ENCODE results near the gene IL24. TPM values are rescaled to one million over a fixed set of nuclear protein-coding genes. Genes with fewer than 3 reads are reported as not detected.

IL24 gene
- total RNA-seq, 1 donor from 2014 or later = not detected

- H3K9me3 Mint-ChIP-seq = peaks cover 5% of the 10 kb centered on the region
- H3K4me3 Mint-ChIP-seq = no peak overlapping the region
- H3K27ac Mint-ChIP-seq = no peak overlapping the region
- TF ChIP-seq CTCF (IDR thresholded peaks at IDR 0.05; ENCODE audit: unreplicated experiment) = no peak
- DNase-seq (ENCODE audit: low spot score in 2 of 2, unreplicated experiment in 2 of 2) = no peak
- H3K4me1 Mint-ChIP-seq = peaks cover 6% of the 10 kb centered on the region
- H3K36me3 Mint-ChIP-seq = no peaks in the 10 kb centered on the region
- peaks cover 83% of the 10 kb centered on the region for H3K27me3 Mint-ChIP-seq (ENCODE audit: low read depth)
Observed at GRCh38 chr1:206945779-206946178, 48.5 kb downstream of the IL24 start.

DNA sequence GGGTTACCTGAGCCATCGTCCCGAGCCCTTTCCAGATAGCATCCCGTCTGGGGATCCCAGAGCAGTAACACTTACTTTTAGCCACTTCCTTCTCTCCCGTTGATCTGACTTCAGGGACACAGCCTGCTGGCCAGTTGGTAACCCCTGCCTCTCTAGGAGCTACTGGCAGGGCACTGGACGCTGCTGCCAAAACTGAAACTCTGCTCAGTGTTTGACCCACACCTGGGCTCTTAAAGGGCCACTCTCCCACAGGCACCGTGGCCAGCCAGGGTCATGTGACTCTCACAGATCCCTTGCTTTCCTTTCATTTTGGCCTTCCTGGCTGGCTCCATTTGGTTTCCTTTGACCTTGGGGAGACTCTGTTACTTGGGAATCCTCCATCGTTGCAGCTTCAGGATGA lies 49.0 kb downstream of the IL24 start, which contains the start of gene PIGR:
Gene PIGR, minus strand, starts transcription at position 206 of the 400 bp plus-strand sequence. CDS start 5,935 bp downstream, outside the sequence.
- Mint-ChIP-seq H3K27me3 (ENCODE audit: low read depth) (peaks cover 80% of the 10 kb centered on the region), H3K36me3 (no peaks in the 10 kb centered on the region), H3K4me1 (peaks cover 6% of the 10 kb centered on the region), H3K9me3 (peaks cover 5% of the 10 kb centered on the region), H3K4me3 (no peak within 1 kb of the TSS), H3K27ac (no peak within 1 kb of the TSS)
- DNase-seq (ENCODE audit: low spot score in 2 of 2, unreplicated experiment in 2 of 2) = no peak
- TF ChIP-seq CTCF (IDR thresholded peaks at IDR 0.05; ENCODE audit: unreplicated experiment) = no peak

DNA sequence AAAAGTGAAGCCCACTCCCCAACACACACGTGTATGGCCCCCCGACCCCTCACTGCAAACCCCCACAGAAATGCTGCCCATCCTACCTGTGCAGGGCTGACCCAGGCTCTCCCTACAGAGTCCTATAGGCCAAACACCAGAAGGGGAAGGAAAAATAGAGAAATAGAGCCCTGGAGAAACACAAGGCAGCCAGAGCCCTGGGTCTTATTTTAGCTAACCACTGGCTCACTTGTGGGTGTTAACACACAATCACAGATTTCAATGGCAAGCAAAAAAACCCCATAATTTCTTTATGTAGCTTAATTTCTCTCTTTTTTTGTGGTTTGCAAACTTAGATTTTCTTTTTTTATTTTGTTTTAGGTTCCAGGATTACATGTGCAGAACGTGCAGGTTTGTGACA lies 50.0 kb downstream of the IL24 start:
- H3K9me3 Mint-ChIP-seq = peaks cover 5% of the 10 kb centered on the region
- H3K27me3 Mint-ChIP-seq (ENCODE audit: low read depth) = peaks cover 70% of the 10 kb centered on the region
- H3K27ac Mint-ChIP-seq = no peak overlapping the region
- no peak for DNase-seq (ENCODE audit: low spot score in 2 of 2, unreplicated experiment in 2 of 2)
- no peaks in the 10 kb centered on the region for H3K36me3 Mint-ChIP-seq
- H3K4me1 Mint-ChIP-seq = peaks cover 2% of the 10 kb centered on the region
- H3K4me3 Mint-ChIP-seq = no peak overlapping the region
- no peak for TF ChIP-seq CTCF (IDR thresholded peaks at IDR 0.05; ENCODE audit: unreplicated experiment)

- TF ChIP-seq CTCF (IDR thresholded peaks at IDR 0.05; ENCODE audit: unreplicated experiment) = no peak
- H3K27ac Mint-ChIP-seq = no peak overlapping the region
- no peak overlapping the region for H3K4me3 Mint-ChIP-seq
- DNase-seq (ENCODE audit: low spot score in 2 of 2, unreplicated experiment in 2 of 2) = no peak
- H3K36me3 Mint-ChIP-seq = no peaks in the 10 kb centered on the region
- H3K4me1 Mint-ChIP-seq = peaks cover 5% of the 10 kb centered on the region
- peaks cover 5% of the 10 kb centered on the region for H3K9me3 Mint-ChIP-seq
- H3K27me3 Mint-ChIP-seq (ENCODE audit: low read depth) = peaks cover 51% of the 10 kb centered on the region
Observed at GRCh38 chr1:206949208-206949607, 52.0 kb downstream of the IL24 start.

DNA sequence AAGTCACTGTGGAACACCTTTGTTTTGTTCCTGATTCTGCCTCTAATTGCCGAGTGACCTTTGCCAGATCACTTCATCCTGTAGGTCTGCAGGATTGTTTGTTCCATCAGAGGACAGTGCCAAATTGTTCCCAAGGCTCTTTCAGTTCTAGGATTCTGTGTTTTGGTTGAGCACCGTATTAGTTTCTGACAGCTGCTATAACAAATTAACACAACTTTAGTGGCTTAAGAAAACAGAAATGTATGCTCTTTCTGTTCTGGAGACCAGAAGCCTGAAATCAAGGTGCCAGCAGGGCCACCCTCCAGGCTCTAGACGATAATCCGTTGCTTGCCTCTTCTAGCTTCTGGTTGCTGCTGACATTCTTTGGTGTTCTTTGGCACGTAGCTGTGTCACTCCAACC lies 52.4 kb downstream of the IL24 start:
- Mint-ChIP-seq H3K27me3 (ENCODE audit: low read depth) (peaks cover 48% of the 10 kb centered on the region), H3K4me1 (peaks cover 9% of the 10 kb centered on the region), H3K9me3 (peaks cover 5% of the 10 kb centered on the region), H3K4me3 (no peak overlapping the region), H3K36me3 (no peaks in the 10 kb centered on the region), H3K27ac (no peak overlapping the region)
- no peak for TF ChIP-seq CTCF (IDR thresholded peaks at IDR 0.05; ENCODE audit: unreplicated experiment)
- DNase-seq (ENCODE audit: low spot score in 2 of 2, unreplicated experiment in 2 of 2) = no peak

Data from mesothelial cell of epicardium (in vitro differentiated cells).